GM21367 (cell line): ENCODE data around the gene CNBD2.
"Not testable (repeated sequence)": the region's sequence is repeated elsewhere in the genome, so short reads cannot be mapped to it uniquely, and the experiment has no call there.

Experiments used
- ATAC-seq: cut with Tn5 transposase; IDR thresholded peaks from one replicate; pipeline ENCODE4 v1.9.1; 2021; ENCODE audit not compliant: unreplicated experiment

The CNBD2 gene

DNA sequence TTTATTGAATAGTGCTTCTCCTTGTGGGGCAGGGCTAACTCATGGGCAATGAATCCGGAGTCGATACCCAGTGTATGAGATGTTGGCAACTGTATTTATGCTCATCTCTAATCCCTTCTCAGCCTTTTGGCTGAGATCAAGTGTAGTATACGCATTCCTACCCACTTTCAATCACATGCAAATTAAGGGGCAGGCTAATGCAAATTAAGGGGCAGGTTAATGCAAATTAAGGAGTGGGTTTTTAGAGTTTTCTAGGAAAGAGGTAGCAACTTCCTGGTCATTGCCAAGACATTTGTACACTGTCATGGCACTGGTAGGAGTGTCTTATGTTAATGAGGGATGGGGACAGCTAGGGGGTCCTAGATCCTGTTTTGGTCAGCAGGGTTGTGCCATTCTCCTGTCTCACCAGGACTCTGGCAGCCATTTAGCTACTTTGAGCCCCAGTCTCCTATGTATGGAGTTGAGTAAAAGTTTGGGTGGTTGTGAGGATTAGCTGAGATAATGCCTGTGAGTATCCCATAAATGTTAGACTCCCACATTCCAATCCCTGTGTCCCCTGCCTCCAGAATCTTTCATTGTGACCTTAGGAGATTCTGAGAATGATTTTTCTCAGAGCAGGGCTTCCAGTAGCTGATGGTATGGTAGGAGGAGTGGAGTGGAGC is at the start of gene CNBD2:
Gene CNBD2, plus strand, starts transcription at position 612 of the 662 bp plus-strand sequence. CDS start 173 bp downstream, outside the sequence.
- no peak for ATAC-seq

DNA sequence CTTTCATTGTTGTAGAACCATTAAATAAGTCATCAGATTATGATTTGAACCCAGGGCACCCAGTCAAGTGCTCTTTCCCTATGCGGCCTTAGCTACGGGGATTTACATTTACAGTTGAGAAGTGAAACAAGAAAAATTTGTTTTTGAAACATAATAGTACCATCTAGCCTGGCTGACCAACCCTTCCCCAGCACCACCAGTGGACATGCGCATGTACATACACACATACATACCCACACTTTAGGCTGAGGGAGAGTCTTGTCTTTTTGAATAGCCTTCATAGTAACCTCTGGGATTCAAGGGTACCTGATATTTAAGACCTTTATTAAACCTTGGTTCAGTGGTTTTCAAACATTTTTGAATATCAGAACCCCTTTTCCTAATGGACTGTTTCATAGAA is 47.9 kb upstream of the CNBD2 start:
- no peak for ATAC-seq

DNA sequence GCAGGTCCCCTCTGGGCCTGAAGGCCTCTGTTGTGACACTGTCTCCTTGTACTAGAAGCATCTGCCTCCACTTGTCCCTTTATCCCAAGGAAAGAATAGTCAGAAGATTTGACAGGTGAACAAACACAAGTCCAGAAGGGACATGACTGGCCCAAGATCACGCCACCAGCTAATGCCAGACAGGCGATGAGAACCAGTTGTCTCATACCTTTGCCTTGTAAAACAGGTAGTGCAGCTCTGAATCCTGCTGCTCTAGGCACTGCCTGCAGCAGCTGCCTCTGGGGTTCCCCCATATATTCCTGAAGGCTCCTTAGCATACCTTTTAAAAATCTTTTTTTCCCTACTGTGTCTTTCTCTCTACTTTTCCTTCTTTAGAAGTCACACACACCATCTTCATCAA is 39.1 kb upstream of the CNBD2 start:
- ATAC-seq, result no peak

DNA sequence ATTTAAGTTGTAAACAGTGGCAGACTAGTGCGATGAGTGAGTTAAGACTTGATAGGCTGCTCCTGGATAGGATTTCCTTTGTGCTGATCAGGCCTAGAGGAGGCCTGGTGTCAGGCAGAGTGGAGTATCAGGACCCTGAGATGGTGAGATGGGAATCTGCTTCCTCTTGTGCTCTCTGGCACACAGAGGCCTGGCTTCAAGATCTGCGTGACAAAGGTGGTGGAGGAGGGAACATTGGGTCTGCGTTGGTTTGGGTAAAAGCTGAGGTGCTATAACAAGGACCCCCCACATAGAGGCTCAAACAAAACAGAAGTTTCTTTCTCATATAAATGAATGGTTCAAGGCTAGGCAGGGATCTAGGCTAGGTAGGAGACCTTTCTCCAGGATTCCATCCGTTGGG is 34.3 kb upstream of the CNBD2 start:
- ATAC-seq, result no peak

DNA sequence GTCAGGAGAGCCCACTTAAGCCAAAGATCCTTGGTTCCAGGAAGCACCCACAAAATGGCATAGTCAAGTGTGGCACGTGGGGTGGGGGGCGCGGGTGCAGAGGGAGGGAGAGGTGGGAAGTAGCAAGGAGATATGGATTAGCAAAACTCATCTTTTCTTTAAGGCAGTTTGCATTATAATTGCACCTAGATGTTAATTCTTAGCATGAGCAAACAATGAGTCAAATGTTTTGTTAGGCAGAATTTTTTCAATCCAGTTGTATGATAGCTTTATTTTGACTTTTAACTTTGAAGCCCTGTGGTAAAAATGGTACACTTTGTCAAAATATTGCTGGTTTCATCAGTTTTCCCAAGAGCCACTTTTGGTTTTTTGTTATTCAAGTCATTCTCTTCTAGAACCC is 29.1 kb upstream of the CNBD2 start:
- no peak for ATAC-seq

DNA sequence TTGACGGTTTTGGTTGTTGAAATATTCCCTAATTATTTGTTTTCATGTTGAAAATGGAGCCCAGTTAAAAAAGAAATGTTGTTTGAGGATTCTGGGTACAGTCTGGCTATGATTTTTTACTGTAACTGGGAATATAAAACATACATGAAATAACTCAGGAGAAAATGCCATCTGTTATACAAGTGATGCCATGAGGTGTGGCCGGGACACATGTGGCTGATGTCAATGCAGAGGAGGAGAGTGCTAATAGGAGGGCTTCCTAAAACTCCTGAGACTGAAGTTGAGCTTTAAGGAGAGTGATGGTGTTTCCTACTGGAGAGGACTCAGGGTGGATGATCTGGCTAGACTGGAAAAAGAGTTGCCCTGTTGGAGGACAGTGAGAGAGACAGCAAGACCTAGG is 26.8 kb upstream of the CNBD2 start:
- no peak for ATAC-seq

DNA sequence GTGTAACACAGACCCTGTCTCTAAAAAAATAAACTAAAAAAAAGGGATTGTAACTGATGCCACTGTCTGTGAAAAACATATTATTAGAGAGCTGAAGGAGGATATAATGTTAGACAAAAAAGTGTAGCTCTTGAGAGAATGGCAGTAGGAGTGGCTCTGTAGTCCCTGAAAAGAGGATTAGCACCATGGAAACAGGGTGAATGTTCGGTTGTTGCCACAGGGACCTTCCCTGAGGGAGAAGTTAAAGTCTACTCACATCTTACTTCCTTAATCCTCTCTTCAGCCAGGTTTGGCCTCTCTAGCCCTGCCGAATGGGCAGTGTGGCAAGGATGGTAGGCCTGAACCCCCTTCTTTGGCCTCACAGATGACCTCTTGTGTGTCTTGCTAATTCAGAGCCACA is 26.1 kb upstream of the CNBD2 start:
- no peak for ATAC-seq

DNA sequence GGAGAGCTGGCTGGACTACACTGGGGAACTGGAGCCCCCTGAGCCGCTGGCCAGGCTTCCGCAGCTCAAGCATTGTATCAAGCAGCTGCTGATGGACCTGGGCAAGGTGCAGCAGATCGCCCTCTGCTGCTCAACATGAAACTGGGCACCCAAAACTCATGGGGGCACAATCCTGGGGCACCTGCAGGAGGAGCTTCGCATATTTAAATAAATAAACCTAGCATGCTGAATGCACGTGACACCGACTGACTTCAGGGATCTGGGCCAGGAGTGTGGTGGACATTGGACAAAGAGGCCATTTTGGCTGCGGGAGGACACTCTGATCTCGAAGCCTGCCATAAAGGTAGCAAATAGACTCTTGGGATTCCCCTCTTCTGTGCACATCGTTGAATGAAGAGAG is 20.9 kb upstream of the CNBD2 start:
- ATAC-seq, result no peak

DNA sequence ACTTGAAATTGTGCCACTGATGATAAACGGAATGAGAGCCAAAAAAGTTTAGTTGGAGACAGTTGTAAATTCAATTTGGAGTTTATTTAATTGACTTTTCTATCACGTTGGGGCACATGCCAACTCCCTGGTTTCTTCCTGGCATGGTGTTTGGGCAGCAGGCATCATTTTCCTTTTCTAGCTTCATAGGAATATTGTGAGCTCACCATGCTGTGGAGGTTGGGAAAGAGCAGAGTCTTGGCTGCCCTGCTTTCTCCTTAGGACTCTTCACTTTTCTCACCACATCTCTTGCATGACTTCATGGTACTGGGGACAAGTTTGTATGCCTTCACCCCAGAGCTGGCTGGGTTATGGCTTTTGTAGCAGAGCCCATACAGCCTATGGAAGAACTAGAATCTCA is 20.5 kb upstream of the CNBD2 start:
- ATAC-seq, result no peak

DNA sequence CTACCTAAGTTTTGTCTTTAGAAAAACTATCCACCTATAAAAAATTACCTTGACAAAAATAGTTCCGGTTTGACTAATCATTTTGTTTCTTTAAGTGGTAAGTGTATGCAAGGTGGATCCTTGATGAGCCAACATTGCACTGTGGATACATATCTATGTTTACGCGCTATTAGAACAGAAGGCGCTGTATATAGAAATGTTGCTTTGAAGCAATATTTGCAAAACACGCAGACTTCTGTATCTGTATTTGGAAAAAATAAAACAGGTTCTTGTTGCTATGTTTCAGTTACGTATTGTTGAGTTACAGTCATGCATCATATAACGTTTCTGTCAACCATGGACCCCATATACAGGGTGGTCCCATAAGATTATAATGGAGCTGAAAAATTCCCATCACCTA is 18.3 kb upstream of the CNBD2 start:
- ATAC-seq, result no peak

DNA sequence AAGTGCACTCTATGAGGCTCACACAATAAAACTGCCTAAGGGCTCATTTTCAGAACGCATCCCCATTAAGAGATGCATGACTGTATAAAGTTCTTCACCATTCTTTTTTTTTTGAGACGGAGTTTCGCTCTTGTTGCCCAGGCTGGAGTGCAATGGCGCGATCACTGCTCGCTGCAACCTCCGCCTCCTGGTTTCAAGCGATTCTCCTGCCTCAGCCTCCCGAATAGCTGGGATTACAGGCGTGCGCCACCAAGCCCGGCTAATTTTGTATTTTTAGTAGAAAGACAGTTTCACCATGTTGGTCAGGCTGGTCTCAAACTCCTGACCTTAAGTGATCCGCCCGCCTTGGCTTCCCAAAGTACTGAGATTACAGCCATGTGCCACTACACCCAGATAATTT is 16.3 kb upstream of the CNBD2 start:
- not testable (repeated sequence) for ATAC-seq

DNA sequence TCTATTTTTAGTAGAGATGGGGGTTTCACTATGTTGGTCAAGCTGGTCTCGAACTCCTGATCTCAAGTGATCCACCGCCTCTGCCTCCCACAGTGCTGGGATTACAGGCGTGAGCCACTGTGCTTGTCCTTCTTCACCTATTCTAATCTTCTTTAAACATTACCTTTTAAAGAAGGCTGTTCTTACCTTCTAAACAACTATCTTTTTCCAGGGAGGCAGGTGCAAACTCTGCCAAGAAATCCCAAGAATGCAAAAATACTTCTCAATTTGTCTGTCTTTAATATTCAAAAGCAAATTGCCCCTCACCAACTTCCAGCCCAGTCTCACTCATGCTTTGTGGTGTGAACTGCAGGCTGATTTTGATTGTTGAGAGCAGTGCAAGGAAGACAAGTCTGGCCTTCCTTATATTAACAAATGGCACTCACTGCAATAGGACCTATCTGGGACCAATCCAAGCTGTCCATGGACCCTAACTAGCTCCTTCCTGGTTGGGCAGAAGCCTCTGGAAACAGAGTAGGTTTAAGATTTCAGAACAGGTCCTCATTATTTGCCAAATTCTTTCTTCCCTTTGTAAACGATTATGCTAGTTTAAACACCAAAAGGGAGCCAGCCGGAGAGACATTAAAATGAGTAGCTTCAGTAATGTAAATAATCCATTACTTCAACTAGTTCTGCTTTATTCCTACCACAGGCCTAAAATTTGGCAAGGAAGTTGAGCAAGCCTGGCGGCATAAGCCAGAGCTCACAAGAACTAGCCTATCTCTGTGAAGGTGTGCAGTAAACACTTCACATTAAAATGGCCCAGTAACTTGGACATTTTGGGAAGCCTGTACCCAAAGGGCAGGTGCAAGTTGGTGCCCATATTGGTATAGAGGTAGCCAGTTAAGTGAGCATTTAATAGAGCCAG is 15.7 kb upstream of the CNBD2 start:
- no peak for ATAC-seq

DNA sequence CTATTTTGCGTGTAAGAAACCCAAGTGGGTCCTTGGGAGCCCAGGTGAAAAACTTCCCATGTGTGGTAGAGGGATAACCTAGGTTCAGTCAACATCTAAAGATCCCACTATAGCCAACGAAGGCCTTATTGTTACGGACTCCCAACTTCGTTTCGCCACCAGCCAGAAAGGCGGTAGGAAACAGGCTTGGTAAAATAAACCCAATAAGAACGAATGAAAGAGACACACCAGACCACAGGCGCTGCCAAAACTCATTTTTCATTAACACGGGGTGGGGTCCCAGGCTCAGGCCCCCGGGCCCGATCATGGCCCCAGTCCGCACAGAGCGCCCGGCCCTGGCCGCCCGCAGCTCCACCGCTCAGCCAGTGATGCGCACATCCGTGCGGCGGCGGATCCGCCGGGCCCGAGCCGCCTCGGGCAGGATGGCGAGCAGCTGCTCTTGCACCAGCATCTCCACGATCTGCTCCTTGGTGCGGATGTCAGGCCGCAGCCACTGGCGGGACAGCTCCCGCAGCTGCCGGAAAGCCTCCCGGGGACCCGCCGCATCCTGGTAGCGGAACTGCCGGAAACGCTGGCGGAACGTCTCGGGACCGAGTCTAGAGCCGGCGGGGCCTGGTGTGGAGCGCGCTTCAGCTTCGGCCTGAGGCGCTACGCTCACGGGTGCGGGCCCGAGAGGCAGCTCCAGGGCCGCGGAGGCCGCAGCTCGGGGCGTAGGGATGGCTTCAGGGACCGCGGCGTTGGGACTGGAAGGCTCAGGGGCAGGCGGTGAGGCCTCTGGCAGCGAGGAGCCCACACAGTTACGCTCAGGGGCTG is 14.8 kb upstream of the CNBD2 start:
- peak; percentile 11 for ATAC-seq

DNA sequence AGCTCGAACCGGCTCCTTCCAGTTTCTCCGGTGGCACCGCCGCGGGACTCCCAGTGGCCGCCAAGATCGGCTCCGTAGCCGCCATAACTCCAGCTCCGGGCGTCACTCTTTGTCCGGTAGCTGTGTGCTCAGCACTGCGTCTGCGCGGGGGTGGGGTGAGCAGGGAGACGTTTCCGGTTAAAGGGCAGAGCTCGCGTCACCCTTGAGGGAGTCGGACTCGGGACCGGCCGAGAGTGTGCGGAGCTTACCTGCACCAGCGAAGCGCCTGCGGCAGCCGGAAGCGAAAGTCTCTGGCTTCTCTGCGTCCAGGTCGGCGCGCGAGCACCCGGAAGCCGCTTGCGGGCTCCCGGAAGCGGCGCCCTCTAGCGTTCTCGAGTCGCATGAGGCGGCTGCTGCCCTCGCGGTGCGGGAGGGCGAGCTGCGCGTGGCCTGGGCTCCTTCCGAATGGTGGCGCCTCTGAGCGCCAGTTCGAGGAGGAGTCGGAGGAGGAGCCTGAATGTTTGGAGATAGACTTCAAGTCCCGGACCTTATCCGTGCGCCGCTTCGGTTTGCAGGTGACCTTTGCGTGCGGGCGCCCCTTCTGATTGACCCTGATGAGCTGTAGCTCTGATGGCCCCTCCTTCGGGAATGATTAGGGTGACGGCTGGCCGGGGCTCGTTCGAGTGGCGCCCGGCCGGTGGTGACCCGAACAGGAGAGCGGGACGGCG is 14.0 kb upstream of the CNBD2 start, which contains the start of gene SCAND1:
Gene SCAND1, minus strand, starts transcription at position 303 of the 707 bp plus-strand sequence. Its CDS starts 218 bp downstream, at position 85.
- ATAC-seq, result peak; percentile 81

DNA sequence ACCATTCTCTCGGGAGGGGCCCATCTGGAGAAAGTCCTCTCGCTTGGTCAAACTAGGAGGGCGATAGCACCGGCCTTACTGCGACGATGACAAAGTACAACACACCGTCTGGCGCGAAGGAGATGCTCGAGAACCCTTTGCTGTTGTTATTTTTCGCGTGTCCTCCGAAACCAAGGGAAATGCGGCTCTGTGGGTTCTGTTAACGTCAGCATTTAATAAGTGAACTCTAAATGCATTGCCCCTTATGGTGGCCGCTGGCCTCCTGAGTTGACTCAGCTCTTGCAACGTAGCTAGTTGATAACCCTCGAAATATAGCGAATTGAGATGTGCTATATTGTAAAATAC is 13.5 kb upstream of the CNBD2 start:
- no peak for ATAC-seq

DNA sequence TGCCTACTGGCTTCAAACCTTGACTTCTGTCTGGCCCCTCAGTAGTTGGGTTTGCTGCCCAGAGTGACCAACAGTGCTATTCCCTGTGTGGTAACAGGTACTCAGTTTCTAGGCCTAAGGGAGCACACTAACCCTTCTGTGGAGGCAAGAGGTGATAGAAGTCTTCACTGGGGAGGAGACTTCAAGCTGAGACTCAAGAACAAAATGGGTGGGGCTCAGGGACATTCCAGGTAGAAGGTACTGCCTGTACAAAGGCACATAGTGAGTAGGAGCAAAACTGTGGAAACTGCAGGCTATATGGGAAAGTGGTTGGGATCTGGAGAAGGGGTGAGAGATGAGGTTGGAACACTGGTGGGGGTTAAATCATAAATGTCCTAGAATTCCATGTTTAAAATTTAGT is 11.8 kb upstream of the CNBD2 start:
- no peak for ATAC-seq

DNA sequence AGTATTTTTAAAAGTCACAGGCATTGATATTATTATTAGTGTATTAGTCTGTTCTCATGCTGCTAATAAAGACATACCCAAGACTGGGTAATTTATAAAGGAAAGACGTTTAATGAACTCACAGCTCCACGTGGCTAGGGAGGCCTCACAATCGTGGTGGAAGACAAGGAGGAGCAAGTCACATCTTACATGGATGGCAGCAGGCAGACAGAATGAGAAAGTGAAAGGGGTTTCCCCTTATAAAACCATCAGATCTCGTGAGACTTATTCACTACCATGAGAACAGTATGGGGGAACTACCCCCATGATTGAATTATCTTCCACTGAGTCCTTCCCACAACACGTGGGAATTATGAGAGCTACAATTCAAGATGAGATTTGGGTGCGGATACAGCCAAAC is 9.1 kb upstream of the CNBD2 start:
- not testable (repeated sequence) for ATAC-seq

DNA sequence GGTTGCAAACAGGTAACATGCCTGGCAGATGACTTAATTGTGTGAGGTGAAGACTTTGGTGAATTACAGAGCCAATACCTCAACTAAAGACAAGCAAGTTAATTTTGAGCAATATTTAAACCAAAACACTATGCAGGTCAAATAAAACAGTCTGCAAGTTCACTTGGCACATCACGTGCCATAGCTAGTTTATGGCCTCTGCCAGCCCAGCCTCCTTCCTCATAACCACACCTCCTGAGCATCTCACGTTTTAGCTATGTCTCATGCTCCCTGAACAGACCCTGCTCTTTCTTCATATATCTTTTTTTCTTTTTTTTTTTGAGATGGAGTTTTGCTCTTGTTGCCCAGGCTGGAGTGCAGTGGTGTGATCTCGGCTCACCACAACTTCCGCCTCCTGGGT is 4.5 kb upstream of the CNBD2 start:
- no peak for ATAC-seq

DNA sequence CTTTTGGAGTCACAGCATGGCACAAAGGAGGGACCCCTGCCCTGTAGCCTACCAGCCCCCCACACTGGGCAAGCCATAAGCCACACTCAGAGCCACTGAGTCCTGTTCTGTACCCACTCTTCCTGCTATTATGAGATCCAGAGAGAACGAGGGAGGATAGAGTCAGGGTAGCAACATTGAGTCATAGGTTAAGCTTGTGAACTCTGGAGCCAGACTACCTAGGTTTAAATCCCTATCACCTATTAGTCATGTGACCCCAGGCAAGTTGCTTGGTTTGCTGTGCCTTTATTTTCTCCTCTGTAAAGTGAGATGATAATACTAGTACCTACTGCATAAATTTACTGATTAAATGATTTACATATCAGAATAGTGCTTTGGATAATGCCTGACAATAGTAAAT is 540 bp downstream of the CNBD2 start:
- no peak for ATAC-seq

DNA sequence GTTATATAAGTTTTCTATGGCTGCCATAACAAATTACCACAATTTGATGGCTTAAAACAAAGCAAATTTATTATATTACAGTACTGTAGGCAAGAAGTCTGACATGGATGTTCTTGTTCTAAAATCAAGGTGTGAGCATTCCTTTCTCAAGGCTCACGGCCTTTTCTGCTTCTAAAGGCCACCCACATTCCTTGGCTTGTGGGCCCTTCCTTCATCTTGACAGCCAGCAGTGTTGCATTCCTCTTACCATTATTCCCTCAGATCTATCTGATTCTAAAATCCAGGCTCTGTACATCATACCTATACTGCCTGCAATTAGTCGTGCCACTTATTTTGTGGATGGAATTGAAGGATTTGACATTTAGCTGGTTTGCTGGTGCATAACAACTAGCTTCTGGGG is 3.6 kb downstream of the CNBD2 start:
- no peak for ATAC-seq

DNA sequence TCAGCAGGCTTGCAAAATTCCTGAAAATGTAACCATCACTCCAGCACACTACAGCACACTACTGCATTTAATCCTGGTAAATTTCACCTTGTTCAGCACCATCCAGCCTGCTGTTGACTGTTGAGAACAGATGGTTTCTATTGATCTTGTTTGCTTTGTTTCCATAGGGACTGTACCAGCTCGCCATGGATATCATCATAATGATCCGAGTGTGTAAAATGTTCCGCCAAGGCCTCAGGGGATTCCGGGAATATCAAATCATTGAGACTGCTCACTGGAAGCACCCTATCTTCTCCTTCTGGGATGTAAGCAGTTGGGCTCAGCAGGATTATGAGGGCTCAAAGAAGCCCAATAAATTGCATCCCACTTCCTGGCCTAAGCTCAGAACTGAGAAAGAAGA is 4.1 kb downstream of the CNBD2 start:
- ATAC-seq, result no peak
